Measurements from ENCODE around the gene UMODL1.

UMODL1 gene

DNA sequence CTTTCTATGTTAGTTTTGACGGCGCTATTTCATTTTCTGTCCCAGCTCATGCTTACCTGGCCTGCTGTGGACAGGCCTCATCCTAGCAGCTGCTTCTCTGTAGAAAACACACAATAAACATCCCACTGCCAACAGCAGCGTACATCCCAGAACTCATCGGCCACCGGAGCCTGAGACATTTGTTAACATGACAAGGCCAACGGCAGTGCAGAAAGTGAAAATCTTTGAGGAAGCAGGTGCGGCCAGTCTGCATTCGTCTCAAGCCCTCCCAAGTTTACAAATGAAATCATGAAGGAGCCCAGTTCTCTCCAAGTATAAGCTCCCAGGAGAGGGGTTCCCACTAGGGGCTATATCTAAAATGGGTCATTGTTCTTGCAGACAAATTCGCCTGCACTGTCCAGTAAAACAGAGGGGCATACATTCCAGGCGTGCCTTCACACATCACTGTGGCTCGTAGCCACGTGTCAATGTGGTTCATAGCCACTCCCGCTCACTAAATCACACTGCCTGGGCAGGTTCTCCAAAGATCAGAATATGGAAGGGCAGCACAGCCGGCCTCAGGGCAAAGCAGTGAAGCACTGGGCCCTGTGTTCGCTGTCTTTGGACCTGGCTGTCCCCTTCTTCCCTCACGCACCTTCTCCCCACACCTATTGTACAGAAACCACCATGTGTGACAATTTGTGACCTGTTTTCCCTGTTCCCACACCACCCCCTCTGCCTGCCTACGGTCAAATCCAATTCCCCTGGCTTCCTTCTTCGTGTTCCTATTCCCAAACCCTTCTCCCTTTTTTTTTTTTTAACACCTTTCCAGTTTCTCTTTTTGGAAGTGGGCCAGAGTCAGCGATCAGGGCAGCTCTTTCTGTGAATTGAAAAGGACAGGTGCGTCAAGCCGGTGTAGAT lies 120.8 kb downstream of the UMODL1 start:
- no peak overlapping the region for H3K4me3 ChIP-seq (ENCODE audit: low read depth, low read length)
- TF ChIP-seq, protein P1, sequence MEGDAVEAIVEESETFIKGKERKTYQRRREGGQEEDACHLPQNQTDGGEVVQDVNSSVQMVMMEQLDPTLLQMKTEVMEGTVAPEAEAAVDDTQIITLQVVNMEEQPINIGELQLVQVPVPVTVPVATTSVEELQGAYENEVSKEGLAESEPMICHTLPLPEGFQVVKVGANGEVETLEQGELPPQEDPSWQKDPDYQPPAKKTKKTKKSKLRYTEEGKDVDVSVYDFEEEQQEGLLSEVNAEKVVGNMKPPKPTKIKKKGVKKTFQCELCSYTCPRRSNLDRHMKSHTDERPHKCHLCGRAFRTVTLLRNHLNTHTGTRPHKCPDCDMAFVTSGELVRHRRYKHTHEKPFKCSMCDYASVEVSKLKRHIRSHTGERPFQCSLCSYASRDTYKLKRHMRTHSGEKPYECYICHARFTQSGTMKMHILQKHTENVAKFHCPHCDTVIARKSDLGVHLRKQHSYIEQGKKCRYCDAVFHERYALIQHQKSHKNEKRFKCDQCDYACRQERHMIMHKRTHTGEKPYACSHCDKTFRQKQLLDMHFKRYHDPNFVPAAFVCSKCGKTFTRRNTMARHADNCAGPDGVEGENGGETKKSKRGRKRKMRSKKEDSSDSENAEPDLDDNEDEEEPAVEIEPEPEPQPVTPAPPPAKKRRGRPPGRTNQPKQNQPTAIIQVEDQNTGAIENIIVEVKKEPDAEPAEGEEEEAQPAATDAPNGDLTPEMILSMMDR (IDR thresholded peaks at IDR 0.05; ENCODE audit: borderline replicate concordance, insufficient read depth, low read depth, low read length) = no peak
